SK-MEL-5 (cell line): ENCODE data around the gene DEAF1. TPM values are rescaled to one million over a fixed set of nuclear protein-coding genes. Genes with fewer than 3 reads are reported as not detected.

Experiments used
- DNase-seq: peaks from one replicate; pipeline ENCODE4 v3.0.0-alpha.2; 2016; ENCODE audit warnings: low read depth, low spot score
- in situ Hi-C: cut with HindIII; loops from 2 replicates; pipeline ENCODE4 v1.10.0; 2016; ENCODE audit warnings: low sequenced_read_pairs, high pct_unique_total_duplicates, low pct_unique_long_range_greater_than_20kb
- total RNA-seq: library from RNA; depleted of rRNA; stranded (reverse); fragments of >200 nt; shearing (Covaris generic); gene quantifications from 2 replicates; pipeline ENCODE4 v1.2.3, GENCODE V29; 2014; rRNA removed

DEAF1 gene
- total RNA-seq, 1 experiment from 2014 or later, result 33.8 TPM

DNA sequence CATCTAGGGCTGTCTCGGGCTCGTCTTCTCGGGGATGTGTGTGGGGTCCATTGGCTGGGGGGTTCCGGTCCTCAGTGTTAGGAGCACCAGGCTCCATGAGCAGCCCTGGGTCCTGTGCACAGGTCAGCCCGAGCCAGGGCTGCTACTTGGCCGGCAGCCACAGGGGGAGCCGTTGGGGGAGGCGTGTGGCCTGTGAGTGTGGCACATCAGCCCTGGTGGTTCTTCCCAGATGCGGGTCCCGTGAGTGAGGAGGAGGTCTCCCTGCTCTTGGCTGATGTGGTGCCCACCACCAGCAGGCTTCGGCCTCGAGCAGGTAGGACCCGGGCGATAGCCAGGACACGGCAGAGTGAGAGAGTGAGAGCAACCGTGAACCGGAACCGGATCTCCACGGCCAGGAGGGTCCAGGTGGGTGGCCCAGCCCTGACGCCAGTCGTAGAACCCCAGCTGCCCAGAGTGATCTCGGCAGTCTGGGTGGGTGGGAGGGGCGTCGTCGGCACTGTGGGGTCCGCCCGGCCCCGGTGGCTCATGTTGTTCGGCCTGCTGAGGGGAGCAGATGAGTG is 97.8 kb downstream of the DEAF1 start:
- in situ Hi-C loops, result no loop called here
- no peak for DNase-seq

DNA sequence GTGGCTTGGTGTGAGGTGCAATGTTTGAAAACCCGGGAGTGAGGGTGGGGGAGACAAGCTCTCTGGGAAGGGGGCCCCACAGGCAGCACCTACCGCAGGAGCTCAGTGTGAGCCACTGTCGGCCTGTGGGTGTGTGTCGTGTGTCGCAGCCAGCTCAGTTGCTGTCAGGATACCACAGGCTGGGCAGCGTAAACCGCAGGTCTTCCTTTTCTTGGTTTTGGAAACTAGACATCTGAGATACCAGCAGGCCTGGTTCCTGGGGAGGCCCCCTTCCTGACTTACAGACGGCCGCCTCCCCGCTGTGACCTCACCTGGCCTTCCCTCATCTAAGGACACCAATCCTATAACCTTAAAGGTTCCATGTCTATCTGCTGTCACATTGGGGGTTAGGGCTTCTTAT is 98.6 kb downstream of the DEAF1 start:
- in situ Hi-C loops, result no loop called here
- no peak for DNase-seq

DNA sequence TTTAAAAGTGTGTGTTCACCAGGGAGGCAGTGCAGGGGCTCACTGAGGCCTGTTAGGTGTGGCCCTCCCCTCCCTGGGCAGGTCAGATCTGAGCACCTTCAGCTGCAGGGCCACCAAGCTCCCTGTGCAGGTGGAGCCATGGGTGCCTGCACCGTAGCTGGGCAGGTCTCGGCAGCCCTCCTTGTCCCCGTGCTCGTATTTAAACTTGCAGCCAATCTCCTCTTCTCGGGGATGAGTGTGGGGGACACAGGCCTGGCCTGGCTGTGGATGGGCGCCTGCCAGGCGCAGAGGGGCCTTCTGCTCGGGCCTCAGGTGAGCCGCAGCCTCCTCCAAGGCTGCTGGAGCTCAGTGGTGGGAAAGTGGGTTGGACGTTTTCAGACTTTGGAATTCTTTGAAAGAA is 99.6 kb downstream of the DEAF1 start:
- in situ Hi-C loops, result no loop called here
- no peak for DNase-seq

Other genes starting within 250 kb of the DEAF1 start
- 41.7 and 45.6 TPM in 2 replicates for gene PTDSS2, start 244.9 kb downstream of the DEAF1 start, total RNA-seq
- gene RNH1, start 188.0 kb downstream of the DEAF1 start, total RNA-seq, result 178 and 180 TPM in 2 replicates
- gene HRAS, start 159.6 kb downstream of the DEAF1 start, total RNA-seq, result 48.3 and 55.6 TPM in 2 replicates
- 0.11 and 0.13 TPM in 2 replicates for gene LRRC56, start 157.7 kb downstream of the DEAF1 start, total RNA-seq
- gene LMNTD2, start 134.5 kb downstream of the DEAF1 start, total RNA-seq, result 1.8 and 2.1 TPM in 2 replicates
- 7.8 and 8.0 TPM in 2 replicates for gene RASSF7, start 134.3 kb downstream of the DEAF1 start, total RNA-seq
- 22.0 and 22.6 TPM in 2 replicates for gene PHRF1, start 118.8 kb downstream of the DEAF1 start, total RNA-seq
- 3.5 and 3.7 TPM in 2 replicates for gene IRF7, start 79.3 kb downstream of the DEAF1 start, total RNA-seq
- not detected in 2 replicates for gene CDHR5, start 70.3 kb downstream of the DEAF1 start, total RNA-seq
- gene SCT, start 68.0 kb downstream of the DEAF1 start, total RNA-seq, result not detected in 2 replicates
- gene DRD4, start 58.0 kb downstream of the DEAF1 start, total RNA-seq, result not detected in 2 replicates
- 6.5 and 10.8 TPM in 2 replicates for gene TMEM80, start 594 bp upstream of the DEAF1 start, total RNA-seq
- gene EPS8L2, start 11.0 kb upstream of the DEAF1 start, total RNA-seq, result 0.61 and 3.0 TPM in 2 replicates
- gene TALDO1, start 52.2 kb upstream of the DEAF1 start, total RNA-seq, result 206 and 219 TPM in 2 replicates
- 22.8 and 23.0 TPM in 2 replicates for gene GATD1, start 82.3 kb upstream of the DEAF1 start, total RNA-seq
- 0.53 TPM in 1 of 2 replicates, not detected in the other for gene CEND1, start 94.9 kb upstream of the DEAF1 start, total RNA-seq
- 16.2 and 16.3 TPM in 2 replicates for gene SLC25A22, start 103.1 kb upstream of the DEAF1 start, total RNA-seq
- 4.2 and 6.1 TPM in 2 replicates for gene PIDD1, start 110.0 kb upstream of the DEAF1 start, total RNA-seq
- gene RPLP2, start 114.7 kb upstream of the DEAF1 start, total RNA-seq, result 1,043 and 1,055 TPM in 2 replicates
- 6.3 and 7.9 TPM in 2 replicates for gene PNPLA2, start 123.7 kb upstream of the DEAF1 start, total RNA-seq
- gene CRACR2B, start 132.7 kb upstream of the DEAF1 start, total RNA-seq, result not detected in 2 replicates
- gene CD151, start 137.7 kb upstream of the DEAF1 start, total RNA-seq, result 228 and 233 TPM in 2 replicates
- gene POLR2L, start 147.3 kb upstream of the DEAF1 start, total RNA-seq, result 397 and 411 TPM in 2 replicates
- gene TSPAN4, start 147.6 kb upstream of the DEAF1 start, total RNA-seq, result 150 and 167 TPM in 2 replicates
- gene CHID1, start 215.6 kb upstream of the DEAF1 start, total RNA-seq, result 21.8 and 31.0 TPM in 2 replicates
- gene AP2A2, start 230.6 kb upstream of the DEAF1 start, total RNA-seq, result 14.6 and 16.2 TPM in 2 replicates